ENCODE data around the gene TLDC2.
"Not testable (repeated sequence)": the region's sequence is repeated elsewhere in the genome, so short reads cannot be mapped to it uniquely, and the experiment has no call there.

Gene TLDC2

DNA sequence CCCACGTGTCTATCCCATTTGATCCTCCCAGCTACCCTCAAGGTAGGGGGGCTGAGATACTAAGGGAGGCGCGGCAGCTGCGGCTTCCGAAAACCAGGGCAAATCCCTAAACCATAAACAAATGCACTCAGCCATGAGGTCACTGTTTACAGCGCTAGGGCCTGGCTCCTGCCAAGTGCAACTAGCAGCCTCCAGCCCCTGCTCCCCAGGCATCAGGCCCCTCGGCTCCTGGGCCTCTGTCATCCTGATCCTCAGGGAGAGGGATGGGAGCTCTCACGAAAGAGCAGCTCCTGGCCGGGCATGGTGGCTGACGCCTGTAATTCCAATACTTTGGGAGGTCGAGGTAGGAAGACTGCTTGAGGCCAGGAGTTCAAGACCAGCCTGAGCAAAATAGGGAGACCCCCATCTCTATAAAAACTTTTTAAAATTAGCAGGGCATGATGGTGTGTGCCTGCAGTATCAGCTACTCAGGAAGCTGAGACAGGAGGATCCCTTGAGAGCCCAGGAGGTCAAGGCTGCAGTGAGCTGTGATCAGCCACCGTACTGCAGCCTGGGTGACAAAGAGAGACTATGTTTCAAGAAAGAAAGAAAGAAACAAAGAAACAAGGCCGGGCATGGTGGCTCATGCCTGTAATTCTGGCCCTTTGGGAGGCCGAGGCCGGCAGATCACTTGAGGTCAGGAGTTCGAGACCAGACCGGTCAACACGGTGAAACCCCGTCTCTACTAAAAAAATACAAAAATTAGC is 42.5 kb upstream of the TLDC2 start:
- no peak overlapping the region for H3K4me3 Mint-ChIP-seq
- no peaks in the 10 kb centered on the region for H3K9me3 Mint-ChIP-seq
- H3K27ac Mint-ChIP-seq = peak overlapping the region in 2 of 3 experiments; percentile 32 to 51
- H3K4me1 Mint-ChIP-seq = peaks cover 23% of the 10 kb centered on the region
- H3K36me3 Mint-ChIP-seq (ENCODE audit: low read depth) = peaks cover 12% of the 10 kb centered on the region
- no peaks in the 10 kb centered on the region for H3K27me3 Mint-ChIP-seq (ENCODE audit: low read depth)
- TF ChIP-seq, protein P1, sequence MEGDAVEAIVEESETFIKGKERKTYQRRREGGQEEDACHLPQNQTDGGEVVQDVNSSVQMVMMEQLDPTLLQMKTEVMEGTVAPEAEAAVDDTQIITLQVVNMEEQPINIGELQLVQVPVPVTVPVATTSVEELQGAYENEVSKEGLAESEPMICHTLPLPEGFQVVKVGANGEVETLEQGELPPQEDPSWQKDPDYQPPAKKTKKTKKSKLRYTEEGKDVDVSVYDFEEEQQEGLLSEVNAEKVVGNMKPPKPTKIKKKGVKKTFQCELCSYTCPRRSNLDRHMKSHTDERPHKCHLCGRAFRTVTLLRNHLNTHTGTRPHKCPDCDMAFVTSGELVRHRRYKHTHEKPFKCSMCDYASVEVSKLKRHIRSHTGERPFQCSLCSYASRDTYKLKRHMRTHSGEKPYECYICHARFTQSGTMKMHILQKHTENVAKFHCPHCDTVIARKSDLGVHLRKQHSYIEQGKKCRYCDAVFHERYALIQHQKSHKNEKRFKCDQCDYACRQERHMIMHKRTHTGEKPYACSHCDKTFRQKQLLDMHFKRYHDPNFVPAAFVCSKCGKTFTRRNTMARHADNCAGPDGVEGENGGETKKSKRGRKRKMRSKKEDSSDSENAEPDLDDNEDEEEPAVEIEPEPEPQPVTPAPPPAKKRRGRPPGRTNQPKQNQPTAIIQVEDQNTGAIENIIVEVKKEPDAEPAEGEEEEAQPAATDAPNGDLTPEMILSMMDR (IDR thresholded peaks at IDR 0.05; ENCODE audit: unreplicated experiment in 3 of 3) = no peak

DNA sequence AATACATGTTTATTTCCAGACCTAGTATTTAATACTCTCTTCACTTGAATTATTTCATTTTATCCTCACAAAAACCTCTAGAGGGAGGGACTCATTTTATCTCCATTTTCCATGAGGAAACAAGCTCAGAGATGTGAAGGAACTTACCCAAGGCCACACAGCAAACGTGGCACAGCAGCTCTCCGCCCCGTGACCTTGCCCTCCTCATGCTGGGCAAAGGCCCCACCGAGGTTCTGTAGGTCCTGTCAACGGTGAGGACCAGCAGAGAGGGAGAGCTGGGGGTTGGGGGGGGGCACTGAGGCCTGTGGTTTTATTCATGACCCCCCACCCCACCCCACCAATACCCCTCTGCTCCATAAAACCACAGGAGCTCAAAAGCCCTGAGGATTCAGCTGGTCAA is 40.9 kb upstream of the TLDC2 start:
- peak overlapping the region in 1 of 3 experiments; percentile 81 for H3K27ac Mint-ChIP-seq
- TF ChIP-seq, protein P1 (IDR thresholded peaks at IDR 0.05; ENCODE audit: unreplicated experiment in 3 of 3) = no peak
- H3K4me1 Mint-ChIP-seq = peaks cover 23% of the 10 kb centered on the region
- no peak overlapping the region for H3K4me3 Mint-ChIP-seq
- no peaks in the 10 kb centered on the region for H3K9me3 Mint-ChIP-seq
- H3K27me3 Mint-ChIP-seq (ENCODE audit: low read depth) = no peaks in the 10 kb centered on the region
- peaks cover 10% of the 10 kb centered on the region for H3K36me3 Mint-ChIP-seq (ENCODE audit: low read depth)

DNA sequence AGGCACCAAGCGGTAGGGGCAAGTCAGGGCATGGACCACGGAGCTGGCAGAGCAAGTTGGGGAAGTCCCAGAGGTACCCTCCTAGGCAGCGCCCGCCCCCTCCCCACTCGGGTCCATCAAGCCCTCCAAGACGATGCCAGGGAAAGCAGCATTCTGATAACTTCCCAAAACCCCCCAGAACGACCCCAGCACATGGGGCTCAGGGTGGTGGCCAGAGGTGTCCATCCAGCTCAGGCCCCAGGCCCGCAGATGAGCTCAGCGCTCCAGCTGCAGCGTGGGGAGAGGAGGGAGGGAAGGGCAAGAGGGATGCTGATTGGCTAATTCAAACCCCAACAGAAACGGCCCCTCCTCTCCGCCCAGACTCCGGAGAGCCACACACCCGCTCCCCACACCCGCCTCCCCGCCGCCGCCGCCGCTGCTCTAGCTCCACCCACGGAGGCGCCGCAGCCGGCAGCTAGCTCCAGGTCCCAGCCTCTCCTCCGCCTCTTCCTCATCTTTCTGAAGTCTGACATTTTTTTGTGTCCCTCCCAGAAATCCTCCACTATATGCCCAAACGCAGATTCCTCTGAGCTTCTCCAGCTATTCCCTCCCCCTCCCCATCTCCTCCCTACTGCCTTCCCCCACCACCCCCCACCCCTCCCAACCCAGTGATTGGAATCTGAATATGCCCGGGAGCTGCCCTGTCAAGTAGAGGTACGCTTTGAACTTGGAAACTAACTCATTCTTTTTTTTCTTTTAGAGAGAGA is 40.3 kb upstream of the TLDC2 start:
- TF ChIP-seq, protein P1 (IDR thresholded peaks at IDR 0.05; ENCODE audit: unreplicated experiment in 3 of 3) = no peak
- Mint-ChIP-seq H3K9me3 (no peaks in the 10 kb centered on the region), H3K27ac (peak overlapping the region; percentile 81 to 94 (median 84)), H3K4me1 (peaks cover 23% of the 10 kb centered on the region), H3K27me3 (ENCODE audit: low read depth) (no peaks in the 10 kb centered on the region), H3K36me3 (ENCODE audit: low read depth) (peaks cover 10% of the 10 kb centered on the region), H3K4me3 (peak overlapping the region; percentile 29 to 61 (median 49))

DNA sequence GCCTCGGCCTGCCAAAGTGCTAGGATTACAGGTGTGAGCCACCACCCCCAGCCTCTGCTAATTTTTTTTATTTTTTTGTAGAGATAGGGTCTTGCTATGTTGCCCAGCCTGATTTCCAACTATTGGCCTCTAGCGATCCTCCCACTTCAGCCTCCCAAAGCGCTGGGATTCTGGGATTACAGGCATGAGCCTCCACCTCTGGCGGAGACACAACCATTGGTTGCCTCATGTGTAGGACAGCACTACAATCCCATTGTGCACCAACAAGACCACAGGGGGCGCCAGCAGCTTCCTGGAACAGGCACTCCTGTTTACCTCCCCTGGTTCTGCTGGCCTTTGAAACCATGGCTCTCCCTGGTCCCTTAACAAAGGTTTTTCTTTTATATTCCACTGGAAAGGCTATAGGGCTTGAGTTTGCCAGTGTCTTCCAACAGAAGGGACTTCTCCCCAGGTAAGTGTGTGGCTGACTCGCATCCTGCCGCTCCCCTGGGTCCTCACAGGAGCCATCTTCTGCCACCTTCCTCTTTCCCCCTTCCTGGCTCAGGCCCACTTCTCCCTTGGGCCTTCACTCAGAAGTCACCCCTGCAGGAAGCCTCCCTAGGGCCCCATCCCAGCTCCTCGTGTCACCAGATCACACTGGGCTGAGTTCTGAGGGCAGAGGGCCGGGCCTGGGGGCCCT is 39.2 kb upstream of the TLDC2 start:
- Mint-ChIP-seq H3K27me3 (ENCODE audit: low read depth) (no peaks in the 10 kb centered on the region), H3K4me3 (peak overlapping the region in 1 of 3 experiments; percentile 17), H3K27ac (peak overlapping the region in 1 of 3 experiments; percentile 62), H3K9me3 (no peaks in the 10 kb centered on the region), H3K4me1 (peaks cover 27% of the 10 kb centered on the region), H3K36me3 (ENCODE audit: low read depth) (peaks cover 10% of the 10 kb centered on the region)
- TF ChIP-seq, protein P1 (IDR thresholded peaks at IDR 0.05; ENCODE audit: unreplicated experiment in 3 of 3) = peak; percentile 13 to 39 (median 23)

DNA sequence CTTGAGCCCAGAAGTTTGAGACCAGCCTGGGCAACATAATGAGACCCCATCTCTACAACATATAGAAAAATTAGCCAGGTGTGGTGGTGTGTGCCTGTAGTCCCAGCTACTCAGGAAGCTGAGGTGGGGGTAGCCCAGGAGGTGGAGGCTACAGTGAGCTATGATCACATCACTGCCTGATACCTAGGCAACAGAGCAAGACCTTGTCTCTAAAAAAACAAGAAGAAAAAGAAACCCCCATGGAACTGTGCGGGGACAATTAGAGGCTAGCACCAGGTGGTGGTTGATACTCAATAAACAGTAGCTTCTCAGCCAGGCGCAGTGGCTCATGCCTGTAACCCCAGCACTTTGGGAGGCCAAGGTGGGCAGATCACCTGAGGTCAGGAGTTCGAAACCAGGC is 37.6 kb upstream of the TLDC2 start:
- not testable (repeated sequence) for H3K27me3 Mint-ChIP-seq (ENCODE audit: low read depth); H3K36me3 Mint-ChIP-seq (ENCODE audit: low read depth); H3K9me3 Mint-ChIP-seq; H3K27ac Mint-ChIP-seq; H3K4me3 Mint-ChIP-seq
- peaks cover 19% of the 10 kb centered on the region for H3K4me1 Mint-ChIP-seq

DNA sequence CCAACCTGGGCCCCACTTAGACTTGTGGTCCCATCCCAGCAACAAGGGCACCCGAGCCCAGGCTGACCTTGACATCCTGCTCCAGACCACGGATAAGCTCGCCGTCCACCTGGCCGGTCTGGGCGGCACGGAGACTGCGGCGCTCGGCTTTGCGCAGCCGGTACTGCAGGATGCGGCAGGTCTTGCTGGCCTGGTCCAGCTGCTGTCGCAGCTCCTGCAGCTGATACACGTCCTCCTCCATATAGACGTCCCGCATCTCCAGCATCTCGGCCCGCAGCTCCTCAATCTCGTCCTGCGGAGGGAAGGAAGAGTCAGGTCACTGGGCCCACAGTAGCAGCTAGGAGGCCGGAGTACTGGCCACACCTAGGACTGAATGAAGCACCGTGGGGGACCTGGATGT is 36.8 kb upstream of the TLDC2 start:
- no peak overlapping the region for H3K4me3 Mint-ChIP-seq
- peaks cover 17% of the 10 kb centered on the region for H3K4me1 Mint-ChIP-seq
- TF ChIP-seq, protein P1 (IDR thresholded peaks at IDR 0.05; ENCODE audit: unreplicated experiment in 3 of 3) = no peak
- peaks cover 6% of the 10 kb centered on the region for H3K36me3 Mint-ChIP-seq (ENCODE audit: low read depth)
- no peaks in the 10 kb centered on the region for H3K27me3 Mint-ChIP-seq (ENCODE audit: low read depth)
- H3K9me3 Mint-ChIP-seq = no peaks in the 10 kb centered on the region
- peak overlapping the region in 1 of 3 experiments; percentile 57 for H3K27ac Mint-ChIP-seq

DNA sequence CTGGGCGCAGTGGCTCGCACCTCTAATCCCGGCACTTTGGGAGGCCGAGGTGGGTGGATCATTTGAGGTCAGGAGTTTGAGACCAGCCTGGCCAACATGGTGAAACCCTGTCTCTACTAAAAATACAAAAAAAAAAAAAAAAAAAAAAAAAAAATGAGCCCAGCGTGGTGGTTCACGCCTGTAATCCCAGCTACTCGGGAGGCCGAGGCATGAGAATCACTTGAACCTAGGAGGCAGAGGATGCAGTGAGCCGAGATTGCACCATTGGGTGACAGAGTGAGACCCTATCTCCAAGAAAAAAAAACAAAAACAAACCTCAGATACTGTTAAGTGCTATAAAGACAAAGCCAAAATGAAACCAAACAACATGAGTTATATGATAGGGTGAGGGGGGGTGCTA is 34.9 kb upstream of the TLDC2 start:
- H3K27ac Mint-ChIP-seq = peak overlapping the region; percentile 34 to 52 (median 48)
- H3K27me3 Mint-ChIP-seq (ENCODE audit: low read depth) = not testable (repeated sequence)

More for the DNA sequence above, 34.9 kb upstream of the TLDC2 start:
- H3K4me1 Mint-ChIP-seq; H3K4me3 Mint-ChIP-seq; H3K36me3 Mint-ChIP-seq (ENCODE audit: low read depth); H3K9me3 Mint-ChIP-seq: not testable (repeated sequence)
